CD8-positive, alpha-beta memory T cell (primary cell): ENCODE measurements around the gene XPOT. TPM values are rescaled to one million over a fixed set of nuclear protein-coding genes. Genes with fewer than 3 reads are reported as not detected.

Experiments
- polyA plus RNA-seq: library from polyadenylated mRNA; unstranded; fragments of 300-500 nt; fragmentation: Illumina TruSeq; gene quantifications from one replicate; pipeline ENCODE4 v1.2.3, GENCODE V29; 2021
- total RNA-seq, 2 experiments: library from RNA; stranded (reverse); gene quantifications; one replicate each; pipeline ENCODE4 v1.2.3, GENCODE V29; 2021

Gene XPOT
- total and polyA plus RNA-seq, 3 experiments from 2014 or later: 44.7 to 140 (median 136) TPM

Other genes with a start within 250 kb of the XPOT start
- gene KICS2, start 182.1 kb upstream of the XPOT start, total RNA-seq: 10 to 100 TPM; 14.2 to 15.7 TPM
- gene KICS2, start 182.1 kb upstream of the XPOT start, polyA plus RNA-seq: 7.6 TPM
- gene C12orf56, start 13.6 kb upstream of the XPOT start, total RNA-seq: not detected
- not detected for gene C12orf56, start 13.6 kb upstream of the XPOT start, polyA plus RNA-seq
- gene TBK1, start 47.7 kb downstream of the XPOT start, total RNA-seq: 10 to 100 TPM; 25.9 to 27.6 TPM
- 26.8 TPM for gene TBK1, start 47.7 kb downstream of the XPOT start, polyA plus RNA-seq
- 10 to 100 TPM; 58.2 to 59.2 TPM for gene RASSF3, start 206.1 kb downstream of the XPOT start, total RNA-seq
- gene RASSF3, start 206.1 kb downstream of the XPOT start, polyA plus RNA-seq: 4.0 TPM